ENCODE data around the gene C13orf42. TPM values are rescaled to one million over a fixed set of nuclear protein-coding genes. Genes with fewer than 3 reads are reported as not detected.
"Not testable (repeated sequence)": the region's sequence is repeated elsewhere in the genome, so short reads cannot be mapped to it uniquely, and the experiment has no call there.

Gene C13orf42
- total RNA-seq, 3 donors from 2014 or later: not detected

GRCh38 chr13:51134763-51135365, 23.8 kb upstream of the C13orf42 start:
- no peak for TF ChIP-seq POLR2A (IDR thresholded peaks at IDR 0.05)
- TF ChIP-seq POLR2AphosphoS5 (IDR thresholded peaks at IDR 0.05): no peak
- TF ChIP-seq CTCF (IDR thresholded peaks at IDR 0.05): no peak
- Histone ChIP-seq H3K36me3 (no peaks in the 10 kb centered on the region), H3K27me3 (no peaks in the 10 kb centered on the region), H3K4me3 (no peak overlapping the region), H3K27ac (no peak overlapping the region), H3K9me3 (peaks cover 0 to 12% of the 10 kb centered on the region in 2 donors), H3K4me1 (no peaks in the 10 kb centered on the region)
- intact Hi-C loops (cut with DNase I; ENCODE audit: low total_unique reads): no loop called here
- no peak for DNase-seq (ENCODE audit: low spot score in 2 of 2)

GRCh38 chr13:51130348-51130747, 19.3 kb upstream of the C13orf42 start:
- H3K4me1 ChIP-seq: no peaks in the 10 kb centered on the region

GRCh38 chr13:51125495-51126226, 14.6 kb upstream of the C13orf42 start:
- Histone ChIP-seq H3K9me3 (peaks cover 0 to 4% of the 10 kb centered on the region in 2 donors), H3K27ac (no peak overlapping the region), H3K36me3 (no peaks in the 10 kb centered on the region), H3K4me3 (no peak overlapping the region), H3K4me1 (no peaks in the 10 kb centered on the region), H3K27me3 (no peaks in the 10 kb centered on the region)
- intact Hi-C loops (cut with DNase I; ENCODE audit: low total_unique reads): no loop called here
- no peak for DNase-seq (ENCODE audit: low spot score in 2 of 2)
- TF ChIP-seq POLR2A (IDR thresholded peaks at IDR 0.05) (no peak), CTCF (IDR thresholded peaks at IDR 0.05) (peak; percentile 48 to 64 (median 49))

More at GRCh38 chr13:51130348-51130747, 19.3 kb upstream of the C13orf42 start:
- DNase-seq (ENCODE audit: low spot score in 2 of 2): no peak
- H3K4me3 ChIP-seq: no peak overlapping the region
- TF ChIP-seq POLR2A (IDR thresholded peaks at IDR 0.05): no peak
- no peak for TF ChIP-seq CTCF (IDR thresholded peaks at IDR 0.05)
- intact Hi-C loops (cut with DNase I; ENCODE audit: low total_unique reads): no loop called here
- H3K36me3 ChIP-seq: no peaks in the 10 kb centered on the region
- no peak overlapping the region for H3K27ac ChIP-seq
- peaks cover 0 to 12% of the 10 kb centered on the region in 2 donors for H3K9me3 ChIP-seq
- H3K27me3 ChIP-seq: no peaks in the 10 kb centered on the region

GRCh38 chr13:51122868-51123566, 11.9 kb upstream of the C13orf42 start:
- H3K27ac ChIP-seq: no peak overlapping the region

GRCh38 chr13:51120873-51121272, 9.8 kb upstream of the C13orf42 start:
- H3K36me3 ChIP-seq; H3K4me1 ChIP-seq; H3K27me3 ChIP-seq; H3K4me3 ChIP-seq; H3K27ac ChIP-seq; DNase-seq (ENCODE audit: low spot score in 2 of 2); intact Hi-C loops (cut with DNase I; ENCODE audit: low total_unique reads): not testable (repeated sequence)
- H3K9me3 ChIP-seq: peaks cover 9 to 11% of the 10 kb centered on the region in 2 donors

More at GRCh38 chr13:51122868-51123566, 11.9 kb upstream of the C13orf42 start:
- Histone ChIP-seq H3K36me3 (no peaks in the 10 kb centered on the region), H3K4me3 (no peak overlapping the region), H3K9me3 (peaks cover 0 to 6% of the 10 kb centered on the region in 2 donors), H3K4me1 (no peaks in the 10 kb centered on the region), H3K27me3 (no peaks in the 10 kb centered on the region)
- no peak for TF ChIP-seq POLR2A (IDR thresholded peaks at IDR 0.05)
- TF ChIP-seq POLR2AphosphoS5 (IDR thresholded peaks at IDR 0.05): no peak
- no peak for TF ChIP-seq CTCF (IDR thresholded peaks at IDR 0.05)
- DNase-seq (ENCODE audit: low spot score in 2 of 2): no peak
- intact Hi-C loops (cut with DNase I; ENCODE audit: low total_unique reads): no loop called here
